SU-DHL-6 (cell line): ENCODE measurements around the gene RARB.

Experiments
- H2AFZ ChIP-seq: fragments of 200-600 bp; sonication (generic); 2 replicates; pipeline ENCODE4 v1.6.1; 2014; ENCODE audit warnings: low read depth, mild to moderate bottlenecking, moderate library complexity, mixed read lengths, antibody characterized with exemption, low read length; ENCODE audit not compliant: severe bottlenecking
- H3F3A ChIP-seq: fragments of 200-600 bp; shearing (Covaris generic); 2 replicates; pipeline ENCODE4 v1.6.0; 2016; ENCODE audit warnings: antibody characterized with exemption, mild to moderate bottlenecking; ENCODE audit not compliant: insufficient read depth
- H3K27ac ChIP-seq: fragments of 200-600 bp; sonication (generic); 2 replicates; pipeline ENCODE4 v1.5.1; 2016; ENCODE audit warnings: low read depth, mild to moderate bottlenecking, low read length, moderate library complexity, mixed read lengths
- H3K27me3 ChIP-seq: fragments of 200-600 bp; sonication (generic), shearing (Covaris generic); 2 replicates; pipeline ENCODE4 v1.6.0; 2014; ENCODE audit warnings: mild to moderate bottlenecking, low read length
- H3K36me3 ChIP-seq: fragments of 200-600 bp; sonication (generic); 2 replicates; pipeline ENCODE4 v1.6.1; 2014; ENCODE audit warnings: mild to moderate bottlenecking, low read length, mixed read lengths
- H3K4me2 ChIP-seq: fragments of 300-600, 200-600 bp; shearing (Covaris generic), sonication (generic); 2 replicates; pipeline ENCODE4 v1.6.0; 2014; ENCODE audit warnings: low read length, low read depth, mild to moderate bottlenecking; ENCODE audit not compliant: poor library complexity, severe bottlenecking
- H3K4me3 ChIP-seq: fragments of 200-600 bp; sonication (generic); 2 replicates; pipeline ENCODE4 v1.5.1; 2014; ENCODE audit warnings: antibody characterized with exemption, low read length, mild to moderate bottlenecking, mixed read lengths; ENCODE audit not compliant: insufficient read depth, poor library complexity, severe bottlenecking
- H3K79me2 ChIP-seq: fragments of 200-600 bp; sonication (generic); 2 replicates; pipeline ENCODE4 v1.6.1; 2014; ENCODE audit warnings: mild to moderate bottlenecking, low read length, moderate library complexity; ENCODE audit not compliant: insufficient read depth
- H3K9ac ChIP-seq: fragments of 200-600 bp; sonication (generic); 2 replicates; pipeline ENCODE4 v1.7.0; 2014; ENCODE audit warnings: mild to moderate bottlenecking, low read length
- H3K9me2 ChIP-seq: fragments of 200-600 bp; sonication (generic); replicated peaks from 2 replicates; pipeline ENCODE4 v1.6.1; 2014; ENCODE audit warnings: low read length; ENCODE audit not compliant: insufficient read depth
- H3K9me3 ChIP-seq: fragments of 200-600 bp; sonication (generic); 2 replicates; pipeline ENCODE4 v1.6.1; 2014; ENCODE audit warnings: low read length, mixed read lengths; ENCODE audit not compliant: insufficient read depth
- H4K20me1 ChIP-seq: fragments of 200-600 bp; sonication (generic); 2 replicates; pipeline ENCODE4 v1.6.1; 2014; ENCODE audit warnings: low read depth, mild to moderate bottlenecking, antibody characterized with exemption, low read length, moderate library complexity, mixed read lengths
- CTCF ChIP-seq: fragments of 200-600 bp; sonication (generic); IDR thresholded peaks from one replicate; pipeline ENCODE4 v1.5.1; 2017; ENCODE audit warnings: antibody characterized with exemption, mild to moderate bottlenecking, low read length, moderate library complexity; ENCODE audit not compliant: insufficient read depth, poor library complexity, severe bottlenecking
- EZH2phosphoT487 ChIP-seq: fragments of 200-600 bp; sonication (generic), shearing (Covaris generic); conservative IDR thresholded peaks from 2 replicates; pipeline ENCODE4 v1.6.1; 2018; ENCODE audit warnings: mild to moderate bottlenecking, antibody characterized with exemption, low read length, moderate library complexity, mixed read lengths

Gene RARB

GRCh38 chr3:25619382-25619781 lies 191.3 kb downstream of the RARB start:
- H4K20me1 ChIP-seq = no peaks in the 10 kb centered on the region; the same call in 1 of the 2 replicates
- no peaks in the 10 kb centered on the region; the same call in 1 of the 2 replicates for H3F3A ChIP-seq
- H3K4me3 ChIP-seq = no peak overlapping the region
- no peak overlapping the region for H3K4me2 ChIP-seq
- peaks cover 59% of the 10 kb centered on the region; the same call in 1 of the 2 replicates for H3K36me3 ChIP-seq
- H3K9me2 ChIP-seq = no peaks in the 10 kb centered on the region
- no peaks in the 10 kb centered on the region for H3K79me2 ChIP-seq
- no peaks in the 10 kb centered on the region for H3K9me3 ChIP-seq
- no peak overlapping the region for H2AFZ ChIP-seq
- TF ChIP-seq EZH2phosphoT487 = no peak
- TF ChIP-seq CTCF = no peak
- no peak overlapping the region for H3K9ac ChIP-seq
- H3K27me3 ChIP-seq = no peaks in the 10 kb centered on the region
- H3K27ac ChIP-seq = no peak overlapping the region

- Histone ChIP-seq H3K27ac (no peak overlapping the region), H2AFZ (no peak overlapping the region), H3K36me3 (peaks cover 56% of the 10 kb centered on the region), H3K4me3 (no peak overlapping the region), H3K9me3 (no peaks in the 10 kb centered on the region), H4K20me1 (no peaks in the 10 kb centered on the region; the same call in 1 of the 2 replicates), H3F3A (no peaks in the 10 kb centered on the region; the same call in 1 of the 2 replicates), H3K27me3 (no peaks in the 10 kb centered on the region), H3K9ac (no peak overlapping the region), H3K79me2 (no peaks in the 10 kb centered on the region), H3K9me2 (no peaks in the 10 kb centered on the region), H3K4me2 (no peak overlapping the region)
- TF ChIP-seq EZH2phosphoT487 = no peak
- no peak for TF ChIP-seq CTCF
Observed at GRCh38 chr3:25620493-25620892, 192.4 kb downstream of the RARB start.

- Histone ChIP-seq H3K79me2 (no peaks in the 10 kb centered on the region), H3K9ac (no peak overlapping the region), H4K20me1 (no peaks in the 10 kb centered on the region), H3K4me3 (no peak overlapping the region), H3K36me3 (peaks cover 60% of the 10 kb centered on the region), H3K27ac (no peak overlapping the region), H3F3A (no peaks in the 10 kb centered on the region; the same call in 1 of the 2 replicates), H2AFZ (no peak overlapping the region), H3K27me3 (no peaks in the 10 kb centered on the region), H3K4me2 (no peak overlapping the region), H3K9me2 (no peaks in the 10 kb centered on the region), H3K9me3 (no peaks in the 10 kb centered on the region)
- TF ChIP-seq CTCF (no peak), EZH2phosphoT487 (no peak)
Observed at GRCh38 chr3:25621087-25621486, 193.0 kb downstream of the RARB start.
